ENCODE data around the gene PMVK. TPM values are rescaled to one million over a fixed set of nuclear protein-coding genes. Genes with fewer than 3 reads are reported as not detected.

The PMVK gene
- total and polyA plus RNA-seq, 7 donors: 17.0 to 35.6 (median 24.1) TPM

- H3K9me3 ChIP-seq: no peaks in the 10 kb centered on the region
- TF ChIP-seq CTCF (IDR thresholded peaks at IDR 0.05): no peak
- peak overlapping the region; percentile 18 for H3K4me3 ChIP-seq
- peaks cover 0 to 66% of the 10 kb centered on the region in 2 donors for H3K36me3 ChIP-seq (ENCODE audit: insufficient read depth in 1 of 2, low read depth in 1 of 2)
- H3K27ac ChIP-seq: peak overlapping the region; percentile 60
- peaks cover 49% of the 10 kb centered on the region for H3K4me1 ChIP-seq
- intact Hi-C loops (cut with DNase I): no loop called here
- WGBS, 3 donors: 71 to 77% (median 73%) methylated on average over 5 of the region's 5 CpGs
- ATAC-seq (no peak), DNase-seq (no peak)
- no peaks in the 10 kb centered on the region for H3K27me3 ChIP-seq (ENCODE audit: insufficient read depth in 3 of 3, low read length in 2 of 3)
Measured at GRCh38 chr1:154967331-154967950, 30.9 kb upstream of the PMVK start.

DNA sequence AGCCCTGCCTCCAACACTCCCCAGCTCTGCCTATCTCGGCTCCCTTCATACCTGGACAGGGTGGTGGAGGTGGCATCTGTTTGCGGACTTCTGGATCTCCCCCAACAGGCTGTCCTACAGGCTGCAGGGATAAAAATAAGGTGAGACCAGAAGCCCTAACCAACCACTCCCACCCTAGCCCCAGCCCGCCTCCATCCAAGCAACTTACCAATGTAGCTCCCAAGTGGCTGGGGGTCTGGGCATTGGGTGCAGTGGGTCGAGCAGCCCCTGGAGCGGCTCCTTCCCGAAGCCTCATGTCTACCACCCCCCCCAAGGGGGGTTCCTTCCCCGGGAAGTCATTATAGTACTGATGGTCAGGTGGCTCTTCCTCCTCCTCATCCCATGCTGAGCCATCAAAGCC lies 29.6 kb upstream of the PMVK start:
- no peak overlapping the region for H3K4me3 ChIP-seq
- peak overlapping the region; percentile 60 for H3K27ac ChIP-seq
- no peak for TF ChIP-seq CTCF (IDR thresholded peaks at IDR 0.05)
- H3K4me1 ChIP-seq: peaks cover 39% of the 10 kb centered on the region
- 82 to 88% (median 82%) methylated on average over 7 of the region's 7 CpGs for WGBS, 3 donors
- ATAC-seq (no peak), DNase-seq (no peak)
- no peaks in the 10 kb centered on the region for H3K9me3 ChIP-seq
- intact Hi-C loops (cut with DNase I): no loop called here
- peaks cover 0 to 66% of the 10 kb centered on the region in 2 donors for H3K36me3 ChIP-seq (ENCODE audit: insufficient read depth in 1 of 2, low read depth in 1 of 2)
- no peaks in the 10 kb centered on the region for H3K27me3 ChIP-seq (ENCODE audit: insufficient read depth in 3 of 3, low read length in 2 of 3)

- DNase-seq: peak; percentile 2 to 9
- 84 to 95% (median 89%) methylated on average over 6 of the region's 6 CpGs for WGBS, 3 donors
- Histone ChIP-seq H3K4me3 (no peak overlapping the region), H3K4me1 (peaks cover 30% of the 10 kb centered on the region), H3K27me3 (ENCODE audit: insufficient read depth in 3 of 3, low read length in 2 of 3) (no peaks in the 10 kb centered on the region), H3K27ac (peak overlapping the region; percentile 23), H3K36me3 (ENCODE audit: insufficient read depth in 1 of 2, low read depth in 1 of 2) (peaks cover 0 to 69% of the 10 kb centered on the region in 2 donors), H3K9me3 (no peaks in the 10 kb centered on the region)
- intact Hi-C loops (cut with DNase I): loop anchor here in 1 of 2 donors (5.0 kb wide), 1 partner anchor 38 kb away; the partner anchor contains the start of gene ZBTB7B
- TF ChIP-seq CTCF (IDR thresholded peaks at IDR 0.05): no peak
- ATAC-seq: no peak
Measured at GRCh38 chr1:154964359-154964758, 27.8 kb upstream of the PMVK start.

GRCh38 chr1:154963643-154964042 lies 27.1 kb upstream of the PMVK start:
- Histone ChIP-seq H3K4me1 (peaks cover 30% of the 10 kb centered on the region), H3K27ac (peak overlapping the region; percentile 23), H3K4me3 (peak overlapping the region; percentile 76), H3K27me3 (ENCODE audit: insufficient read depth in 3 of 3, low read length in 2 of 3) (no peaks in the 10 kb centered on the region), H3K36me3 (ENCODE audit: insufficient read depth in 1 of 2, low read depth in 1 of 2) (peaks cover 0 to 69% of the 10 kb centered on the region in 2 donors), H3K9me3 (no peaks in the 10 kb centered on the region)
- TF ChIP-seq CTCF (IDR thresholded peaks at IDR 0.05): no peak
- 74 to 84% (median 75%) methylated on average over 8 of the region's 8 CpGs for WGBS, 3 donors
- DNase-seq (peak; percentile 4 to 33), ATAC-seq (no peak)
- intact Hi-C loops (cut with DNase I): loop anchor here (2.0 to 5.0 kb wide), 2 partner anchors 39 to 53 kb away; partner anchors contain the start of gene ZBTB7B (in 1 of the 2)

Measured in psoas muscle (tissue), 8 donors.